ENCODE results near the gene FAS. TPM values are rescaled to one million over a fixed set of nuclear protein-coding genes. Genes with fewer than 3 reads are reported as not detected.

Gene FAS
- total RNA-seq, 2 donors from 2014 or later: 41.1 to 43.1 TPM

DNA sequence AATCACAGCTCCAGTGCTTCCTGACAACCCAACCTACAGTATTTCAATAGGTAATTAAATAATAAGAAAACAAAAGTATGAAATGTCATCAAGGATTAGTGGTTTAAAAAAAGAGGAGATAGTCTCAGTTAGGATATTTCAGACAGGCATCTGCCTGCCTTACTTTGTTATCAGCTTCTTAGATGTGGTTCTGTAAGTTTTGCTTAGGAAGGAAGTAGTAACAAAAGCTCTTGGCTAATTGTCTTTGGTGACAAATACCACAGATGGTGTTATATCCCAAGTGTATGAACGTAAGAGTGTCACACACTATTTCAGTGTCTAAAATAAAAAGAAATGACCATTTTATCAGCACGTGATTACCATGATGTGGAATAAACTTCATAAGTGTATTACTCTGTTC lies 28.3 kb upstream of the FAS start:
- DNase-seq: no peak
- H3K27me3 ChIP-seq: no peaks in the 10 kb centered on the region
- no peaks in the 10 kb centered on the region for H3K4me1 ChIP-seq
- TF ChIP-seq, protein P1, sequence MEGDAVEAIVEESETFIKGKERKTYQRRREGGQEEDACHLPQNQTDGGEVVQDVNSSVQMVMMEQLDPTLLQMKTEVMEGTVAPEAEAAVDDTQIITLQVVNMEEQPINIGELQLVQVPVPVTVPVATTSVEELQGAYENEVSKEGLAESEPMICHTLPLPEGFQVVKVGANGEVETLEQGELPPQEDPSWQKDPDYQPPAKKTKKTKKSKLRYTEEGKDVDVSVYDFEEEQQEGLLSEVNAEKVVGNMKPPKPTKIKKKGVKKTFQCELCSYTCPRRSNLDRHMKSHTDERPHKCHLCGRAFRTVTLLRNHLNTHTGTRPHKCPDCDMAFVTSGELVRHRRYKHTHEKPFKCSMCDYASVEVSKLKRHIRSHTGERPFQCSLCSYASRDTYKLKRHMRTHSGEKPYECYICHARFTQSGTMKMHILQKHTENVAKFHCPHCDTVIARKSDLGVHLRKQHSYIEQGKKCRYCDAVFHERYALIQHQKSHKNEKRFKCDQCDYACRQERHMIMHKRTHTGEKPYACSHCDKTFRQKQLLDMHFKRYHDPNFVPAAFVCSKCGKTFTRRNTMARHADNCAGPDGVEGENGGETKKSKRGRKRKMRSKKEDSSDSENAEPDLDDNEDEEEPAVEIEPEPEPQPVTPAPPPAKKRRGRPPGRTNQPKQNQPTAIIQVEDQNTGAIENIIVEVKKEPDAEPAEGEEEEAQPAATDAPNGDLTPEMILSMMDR (IDR thresholded peaks at IDR 0.05): no peak
- H3K27ac ChIP-seq: no peak overlapping the region
- no peaks in the 10 kb centered on the region for H3K36me3 ChIP-seq
- no peak overlapping the region for H3K9ac ChIP-seq (ENCODE audit: low read depth in 2 of 2, low read length in 2 of 2)
- no peak overlapping the region for H3K4me3 ChIP-seq
- H3K9me3 ChIP-seq: no peaks in the 10 kb centered on the region
- intact Hi-C loops (cut with DNase I): no loop called here

DNA sequence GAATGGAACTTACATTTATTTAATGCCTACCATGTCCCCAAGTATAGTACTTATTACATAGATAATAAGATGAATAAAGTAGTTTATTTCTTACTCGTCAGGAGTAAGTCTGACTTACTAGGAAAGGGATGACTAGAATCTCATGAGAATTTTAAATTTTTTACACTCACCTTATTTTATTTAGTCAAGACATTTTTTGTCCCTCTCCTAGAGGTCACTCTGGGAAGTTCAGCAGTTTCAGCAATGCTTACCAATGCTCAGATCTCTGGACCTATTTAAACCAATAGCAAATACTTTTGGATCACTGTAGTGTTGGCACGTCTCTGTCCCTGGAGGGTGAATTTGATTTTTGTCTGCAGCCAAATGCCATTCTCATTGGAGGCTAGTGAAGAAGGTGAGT lies 27.3 kb upstream of the FAS start:
- Histone ChIP-seq H3K4me1 (no peaks in the 10 kb centered on the region), H3K4me3 (no peak overlapping the region), H3K9ac (ENCODE audit: low read depth in 2 of 2, low read length in 2 of 2) (no peak overlapping the region), H3K36me3 (no peaks in the 10 kb centered on the region), H3K27me3 (no peaks in the 10 kb centered on the region), H3K27ac (no peak overlapping the region), H3K9me3 (no peaks in the 10 kb centered on the region)
- no peak for DNase-seq
- intact Hi-C loops (cut with DNase I): no loop called here
- TF ChIP-seq, protein P1 (IDR thresholded peaks at IDR 0.05): no peak

DNA sequence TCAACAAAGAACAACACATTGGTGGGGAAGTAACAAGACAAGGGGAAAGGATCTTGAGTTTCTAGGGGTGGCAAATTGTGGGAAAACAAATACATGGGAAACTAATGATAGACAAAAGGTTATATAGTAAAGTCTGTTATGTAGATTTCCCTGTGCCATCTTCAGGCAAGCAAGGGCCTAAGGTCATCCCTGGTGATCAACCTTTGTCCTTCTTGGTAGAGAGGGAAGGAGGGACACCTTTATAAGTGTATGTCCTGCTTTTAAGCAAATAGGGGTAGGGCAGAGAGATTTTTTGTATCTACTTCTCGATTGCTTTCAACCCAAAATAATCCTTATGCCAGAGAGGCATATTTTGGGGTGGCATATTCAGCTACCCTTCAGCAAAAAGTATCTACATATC lies 26.2 kb upstream of the FAS start:
- Histone ChIP-seq H3K4me3 (no peak overlapping the region), H3K9me3 (no peaks in the 10 kb centered on the region), H3K4me1 (no peaks in the 10 kb centered on the region), H3K9ac (ENCODE audit: low read depth in 2 of 2, low read length in 2 of 2) (no peak overlapping the region), H3K36me3 (no peaks in the 10 kb centered on the region), H3K27me3 (no peaks in the 10 kb centered on the region), H3K27ac (no peak overlapping the region)
- TF ChIP-seq, protein P1 (IDR thresholded peaks at IDR 0.05): no peak
- no peak for DNase-seq
- intact Hi-C loops (cut with DNase I): no loop called here

DNA sequence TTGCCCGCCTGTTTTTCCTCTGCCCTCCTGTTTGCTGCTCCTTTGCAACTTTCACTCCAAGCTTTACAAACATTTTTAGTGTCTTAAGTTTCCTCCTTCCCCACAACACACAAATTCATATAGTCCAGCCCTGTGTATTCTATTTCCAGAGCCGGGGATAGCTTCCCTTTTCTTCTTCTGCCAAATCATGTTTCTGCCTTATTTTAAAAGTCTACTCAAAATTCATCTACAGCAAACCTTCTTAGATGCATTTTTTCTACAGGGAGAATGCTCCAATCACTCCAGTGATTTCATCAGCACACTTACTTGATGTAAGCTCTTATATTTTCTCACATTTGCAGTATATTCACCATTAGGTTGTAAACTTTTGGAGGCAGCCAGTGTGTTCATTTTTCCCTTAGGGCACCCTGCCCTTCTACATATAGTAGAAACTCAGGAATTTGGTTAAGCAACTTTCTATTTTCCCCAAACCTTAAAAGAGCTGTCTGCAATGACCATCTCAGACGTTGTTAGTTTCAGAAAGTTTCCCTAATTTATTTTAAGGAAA lies 25.7 kb upstream of the FAS start:
- H3K4me3 ChIP-seq: no peak overlapping the region
- no peaks in the 10 kb centered on the region for H3K9me3 ChIP-seq
- no peak overlapping the region for H3K9ac ChIP-seq (ENCODE audit: low read depth in 2 of 2, low read length in 2 of 2)
- no peaks in the 10 kb centered on the region for H3K36me3 ChIP-seq
- no peak overlapping the region for H3K27ac ChIP-seq
- TF ChIP-seq, protein P1 (IDR thresholded peaks at IDR 0.05): no peak
- no peaks in the 10 kb centered on the region for H3K27me3 ChIP-seq
- intact Hi-C loops (cut with DNase I): no loop called here
- no peak for DNase-seq
- no peaks in the 10 kb centered on the region for H3K4me1 ChIP-seq

DNA sequence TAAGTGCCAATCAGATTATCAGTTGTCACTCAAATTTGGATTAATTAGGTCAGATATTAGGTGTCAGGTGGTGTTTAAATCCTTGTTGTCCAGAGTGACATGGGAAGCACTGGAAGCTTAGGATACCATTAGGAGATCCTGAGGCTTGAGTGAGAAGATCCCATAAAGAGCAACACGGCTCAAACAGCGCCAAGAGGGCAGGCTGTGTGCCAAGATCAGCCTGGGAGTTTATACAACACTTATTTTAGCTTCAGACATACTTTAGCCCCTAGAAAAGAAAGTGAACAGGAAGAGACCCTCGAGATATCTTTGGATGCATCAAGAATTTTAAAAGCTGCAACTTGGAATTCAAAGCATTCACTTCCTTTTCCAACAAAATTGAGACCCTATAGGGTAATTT lies 23.8 kb upstream of the FAS start:
- DNase-seq: no peak
- TF ChIP-seq, protein P1 (IDR thresholded peaks at IDR 0.05): no peak
- H3K4me1 ChIP-seq: no peaks in the 10 kb centered on the region

More for the DNA sequence above, 23.8 kb upstream of the FAS start:
- H3K9me3 ChIP-seq: no peaks in the 10 kb centered on the region
- H3K36me3 ChIP-seq: no peaks in the 10 kb centered on the region
- no peak overlapping the region for H3K27ac ChIP-seq
- H3K9ac ChIP-seq (ENCODE audit: low read depth in 2 of 2, low read length in 2 of 2): no peak overlapping the region
- intact Hi-C loops (cut with DNase I): no loop called here
- H3K27me3 ChIP-seq: no peaks in the 10 kb centered on the region
- H3K4me3 ChIP-seq: no peak overlapping the region

Data from colonic mucosa (tissue), 4 donors.